AML-193 (cell line): Measurements from ENCODE around the gene FAU.
"Not testable (repeated sequence)": the region's sequence is repeated elsewhere in the genome, so short reads cannot be mapped to it uniquely, and the experiment has no call there.

ENCODE experiments used
- DNase-seq, 2 experiments: peaks; one replicate each; lab custom pipeline; 2025; lab: John Stamatoyannopoulos, UW

The FAU gene

DNA sequence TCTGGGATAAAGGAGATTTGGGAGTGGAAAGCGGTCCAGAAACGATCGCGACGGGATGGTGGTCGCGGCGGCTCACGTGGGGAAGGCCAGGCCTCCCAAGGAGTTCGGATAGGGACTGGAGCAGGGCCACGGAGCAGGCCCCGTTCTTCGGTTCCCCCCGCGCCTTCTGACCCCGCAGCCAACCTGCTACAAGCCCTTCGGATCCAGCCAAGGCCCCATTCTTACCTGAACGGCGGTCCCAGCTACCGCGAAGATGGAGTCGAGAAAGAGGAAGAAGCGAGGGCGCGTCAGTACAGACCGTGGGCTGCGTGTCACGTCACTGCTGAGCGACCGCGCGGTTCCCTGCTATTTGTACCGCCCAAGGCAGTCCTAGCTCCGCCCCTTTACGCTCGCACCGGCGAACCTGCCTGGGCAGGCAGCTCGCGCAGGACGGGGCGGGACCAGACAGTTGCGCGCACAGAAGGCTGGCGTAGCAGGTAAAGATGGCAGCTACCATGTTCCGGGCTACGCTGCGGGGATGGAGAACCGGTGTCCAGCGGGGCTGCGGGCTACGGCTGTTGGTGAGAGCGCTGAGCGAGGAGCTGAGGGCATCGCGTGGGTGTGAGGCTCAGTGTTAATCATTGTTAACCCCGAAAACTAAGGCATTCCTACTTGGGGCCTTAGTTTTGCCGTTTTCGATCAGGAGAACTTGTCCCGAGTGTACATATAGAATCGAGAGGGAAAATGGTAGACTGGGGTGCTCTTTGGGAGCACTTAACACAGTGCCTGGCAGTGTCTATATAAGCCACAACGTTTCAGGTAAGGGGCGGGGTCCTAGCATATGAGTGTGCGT lies at the start of gene FAU, which contains the start of gene MRPL49:
TSS of gene FAU (minus strand) at position 270 of the 832 bp plus-strand sequence. CDS start 321 bp downstream, outside the sequence.
TSS of gene MRPL49 (plus strand) at position 457 of the 832 bp plus-strand sequence. CDS start at position 483, 26 bp downstream.
- DNase-seq: peak; percentile 97 to 98

DNA sequence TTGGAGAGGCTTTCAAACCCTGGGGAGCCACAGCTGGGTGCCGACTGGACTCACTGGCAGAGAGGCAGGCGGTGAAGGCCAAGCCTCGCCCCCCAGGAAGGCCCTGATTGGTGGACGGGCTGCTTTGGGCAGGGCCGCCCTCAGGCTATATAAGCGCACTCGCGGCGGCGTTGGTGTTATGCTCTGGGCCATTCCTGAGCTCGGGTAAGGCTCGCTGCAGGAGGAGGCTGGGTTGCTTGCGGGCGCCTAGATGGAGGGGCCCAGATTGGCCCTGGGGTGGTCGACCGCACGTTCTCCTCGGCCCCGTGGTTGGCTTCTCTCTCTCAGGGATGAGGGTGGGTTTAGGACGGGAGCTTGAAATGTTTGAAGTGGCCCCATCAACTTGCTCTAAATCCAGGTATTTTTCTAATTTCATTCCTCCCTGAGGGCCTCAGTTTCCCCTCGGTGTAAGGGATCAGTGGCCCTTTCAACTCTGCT lies 48.2 kb upstream of the FAU start, which contains the start of gene SPDYC:
TSS of gene SPDYC (plus strand) at position 176 of the 477 bp plus-strand sequence. CDS start 1,125 bp downstream, outside the sequence.
- no peak for DNase-seq

DNA sequence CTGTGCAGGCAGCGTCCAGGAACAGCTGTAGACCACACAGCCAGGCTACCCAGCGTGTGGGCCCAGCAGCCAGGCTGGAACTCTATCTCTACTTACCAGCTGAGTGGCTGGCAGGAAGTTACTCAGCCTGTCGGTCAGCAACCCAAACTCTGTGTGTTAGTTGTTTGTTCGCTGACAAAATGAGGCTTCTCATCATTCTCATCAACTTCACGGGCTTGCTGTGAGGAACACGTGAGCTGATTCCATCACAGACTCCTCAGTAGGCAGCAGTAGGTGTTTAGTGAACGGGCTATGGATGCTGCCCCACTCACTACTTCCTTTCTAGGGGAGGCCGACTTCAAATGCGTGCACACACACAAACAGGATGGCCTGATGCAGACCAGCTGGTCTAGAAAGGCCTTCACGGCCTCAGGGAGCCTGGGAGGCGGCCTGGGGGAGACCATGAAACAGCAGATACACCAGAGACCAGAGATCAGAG lies 47.3 kb upstream of the FAU start:
- DNase-seq: peak; percentile 61 to 71

DNA sequence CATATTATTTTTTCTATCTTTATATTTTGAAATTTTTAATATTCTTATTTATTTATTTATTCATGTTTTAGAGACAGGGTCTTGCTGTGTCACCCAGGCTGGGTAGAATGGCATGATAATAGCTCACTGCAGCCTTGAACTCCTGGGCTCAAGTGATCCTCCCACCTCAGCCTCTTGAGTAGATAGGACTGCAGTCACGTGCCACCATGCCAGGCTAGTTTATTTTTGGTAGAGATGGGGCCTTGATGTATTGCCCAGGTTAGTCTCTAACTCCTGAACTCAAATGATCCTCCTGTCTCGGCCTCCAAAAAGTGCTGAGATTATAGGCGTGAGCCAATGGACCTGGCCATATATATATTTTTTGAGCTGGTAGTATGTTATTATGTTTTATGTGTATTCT lies 45.7 kb upstream of the FAU start:
- no peak for DNase-seq

DNA sequence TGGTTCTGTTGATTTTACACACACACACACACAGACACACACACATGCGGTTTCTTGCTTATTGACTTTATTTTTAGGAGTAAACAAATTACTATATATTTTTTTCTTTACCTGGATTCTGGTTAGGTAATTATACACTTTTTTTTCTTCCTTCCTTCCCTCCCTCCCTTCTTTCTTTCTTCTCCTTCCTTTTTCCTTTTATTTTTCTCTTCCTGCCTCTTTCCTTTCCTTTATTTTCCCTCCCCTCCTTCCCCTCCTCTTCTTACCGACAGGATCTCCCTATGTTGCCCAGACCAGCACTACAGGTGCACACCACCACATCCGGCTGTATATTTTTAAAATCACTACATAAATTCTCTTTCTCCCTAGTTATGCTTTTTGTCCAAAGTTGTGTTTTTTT lies 45.0 kb upstream of the FAU start:
- DNase-seq: no peak

DNA sequence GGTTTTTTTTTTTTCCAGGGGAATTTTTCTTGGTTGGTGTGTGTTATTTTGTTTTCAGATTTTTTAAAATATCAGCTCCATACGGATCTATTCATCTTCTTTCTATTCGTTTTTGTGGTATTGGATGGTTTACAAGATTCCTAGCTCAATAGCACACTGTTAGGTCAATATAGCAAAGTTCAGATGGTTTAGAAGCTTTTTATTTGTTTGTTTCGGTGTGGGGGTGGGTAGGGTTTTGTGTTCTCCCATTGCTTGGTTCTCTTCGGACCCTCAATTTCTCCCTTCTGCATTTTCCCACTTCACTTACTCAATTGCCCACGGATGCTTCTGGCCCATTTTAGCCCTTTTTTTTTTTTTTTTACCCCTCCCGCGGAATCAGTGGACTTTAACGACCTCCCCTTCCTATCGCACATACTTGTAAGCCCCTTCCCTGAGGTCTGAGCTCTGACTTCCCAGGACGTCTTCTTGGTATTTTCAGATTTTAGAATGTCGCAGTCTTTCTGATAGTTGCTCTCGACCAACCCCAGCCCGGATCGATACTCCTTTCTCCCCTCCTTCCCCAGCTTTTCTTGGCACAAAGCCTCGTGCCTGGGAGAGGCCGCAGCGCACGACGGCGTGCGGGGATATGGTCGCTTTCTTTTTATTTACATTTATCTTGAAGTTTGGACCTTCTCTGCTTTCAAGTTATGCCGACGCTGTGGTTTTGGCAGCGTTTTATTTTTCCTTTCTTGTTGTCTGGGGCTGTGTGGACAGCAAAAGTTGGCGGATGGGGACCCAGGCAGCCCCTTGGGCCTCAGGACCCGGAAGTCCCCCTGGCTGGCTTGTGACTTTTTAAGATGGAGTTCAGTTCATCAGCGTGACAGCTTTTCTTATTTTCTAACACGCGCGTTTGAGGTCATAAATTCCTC lies 43.7 kb upstream of the FAU start:
- no peak for DNase-seq

DNA sequence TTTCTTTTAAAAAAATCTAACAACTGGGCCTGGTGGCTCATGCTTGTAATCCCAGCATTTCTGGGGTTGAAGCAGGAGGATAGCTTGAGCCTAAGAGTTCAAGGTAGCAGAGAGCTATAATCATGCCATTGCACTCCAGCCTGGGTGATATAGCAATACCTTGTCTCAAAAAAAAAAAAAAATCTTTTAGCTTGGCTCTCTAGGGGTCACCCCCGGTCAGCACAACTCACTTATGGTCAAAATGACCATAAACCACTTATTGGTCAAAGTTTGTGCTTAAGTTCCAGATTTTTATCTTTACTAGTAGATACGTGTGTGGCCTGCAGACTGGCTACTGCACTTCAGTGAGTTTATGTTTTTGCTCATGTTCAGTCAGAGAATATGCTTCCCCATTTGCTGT lies 41.8 kb upstream of the FAU start:
- no peak for DNase-seq

DNA sequence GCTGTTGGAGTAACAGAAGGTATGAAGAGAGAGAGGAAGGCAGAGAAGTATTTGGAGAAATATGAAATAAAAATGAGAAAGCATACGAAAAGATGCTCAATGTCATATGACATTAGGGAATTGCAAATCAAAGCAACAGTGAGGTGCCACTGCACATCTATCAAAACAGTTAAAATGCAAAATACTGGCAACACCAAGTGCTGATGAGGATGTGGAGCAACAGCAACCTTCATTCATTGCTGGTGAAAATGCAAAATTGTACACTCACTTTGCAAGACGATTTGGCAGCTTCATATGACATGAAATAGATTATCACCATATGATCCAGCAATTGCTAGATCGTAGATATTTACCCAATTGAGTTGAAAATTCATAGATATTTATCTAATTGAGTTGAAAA lies 38.7 kb upstream of the FAU start:
- DNase-seq: no peak

DNA sequence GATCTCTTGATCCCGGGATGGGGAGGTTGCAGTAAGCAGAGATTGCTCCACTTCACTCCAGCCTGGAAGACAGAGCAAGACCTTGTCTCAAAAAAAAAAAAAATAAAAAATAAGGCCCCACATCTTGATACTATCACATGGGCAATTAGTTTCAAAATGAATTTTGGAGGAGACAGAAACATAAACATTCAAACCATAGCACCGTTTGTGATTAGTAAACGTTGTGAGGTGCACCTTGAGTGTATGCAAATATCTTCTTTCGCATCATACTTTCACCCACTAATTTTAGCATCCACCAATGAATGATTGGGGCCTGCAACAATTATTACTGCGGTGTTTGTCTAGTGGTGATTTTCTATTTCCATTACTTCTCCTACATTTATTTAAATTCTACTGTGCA lies 37.1 kb upstream of the FAU start:
- DNase-seq: no peak

DNA sequence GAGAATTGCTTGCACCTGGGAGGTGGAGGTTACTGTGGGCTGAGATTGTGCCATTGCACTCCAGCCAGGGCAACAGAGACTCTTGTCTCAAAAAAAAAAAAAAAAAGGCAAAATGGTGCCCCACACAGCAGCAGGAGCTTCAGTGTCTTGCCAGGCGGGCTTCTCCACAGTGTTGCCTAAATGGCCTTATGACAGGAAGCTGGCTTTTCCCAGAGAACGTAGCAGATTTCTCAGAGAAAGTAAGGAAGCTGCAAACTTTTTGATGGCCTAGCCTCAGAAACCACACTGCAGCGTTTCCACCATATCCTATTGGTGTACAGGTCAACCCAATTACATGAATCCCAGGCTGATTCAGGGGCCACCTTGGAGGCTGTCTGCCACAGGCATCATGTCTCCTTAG lies 35.4 kb upstream of the FAU start:
- no peak for DNase-seq

DNA sequence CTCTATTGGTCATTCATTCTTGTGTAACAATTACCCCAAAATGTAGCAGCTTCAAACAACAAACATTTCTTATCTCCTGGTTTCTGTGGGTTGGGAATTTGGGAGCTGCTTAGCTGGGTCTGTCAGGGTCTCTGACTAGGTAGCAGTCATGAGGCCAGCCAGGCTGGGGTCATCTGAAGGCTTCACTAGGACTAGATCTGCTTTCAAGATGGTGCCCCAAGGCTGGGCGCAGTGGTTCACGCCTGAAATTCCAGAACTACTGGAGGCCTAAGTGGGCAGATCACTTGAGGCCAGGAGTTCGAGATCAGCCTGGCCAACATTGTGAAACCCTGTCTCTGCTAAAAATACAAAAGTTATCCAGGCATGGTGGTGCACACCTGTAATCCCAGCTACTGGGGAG lies 35.0 kb upstream of the FAU start:
- DNase-seq: no peak

DNA sequence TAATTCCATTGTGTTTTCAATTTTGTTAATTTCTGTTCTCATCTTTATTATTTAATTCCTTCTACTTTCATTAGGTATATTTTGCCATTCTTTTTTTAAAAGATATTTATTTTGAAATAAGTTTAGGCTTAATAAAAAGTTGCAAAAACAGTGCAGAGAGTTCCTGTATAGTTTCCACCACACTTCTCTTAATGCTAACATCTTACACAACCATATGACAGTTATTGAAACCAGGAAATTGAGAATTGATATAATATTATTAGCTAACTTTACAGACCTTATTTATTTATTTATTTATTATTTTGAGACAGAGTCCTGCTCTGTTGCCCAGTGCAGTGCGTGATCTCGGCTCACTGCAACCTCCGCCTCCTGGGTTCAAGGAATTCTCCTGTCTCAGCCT lies 34.3 kb upstream of the FAU start:
- DNase-seq: peak; percentile 57 to 63

DNA sequence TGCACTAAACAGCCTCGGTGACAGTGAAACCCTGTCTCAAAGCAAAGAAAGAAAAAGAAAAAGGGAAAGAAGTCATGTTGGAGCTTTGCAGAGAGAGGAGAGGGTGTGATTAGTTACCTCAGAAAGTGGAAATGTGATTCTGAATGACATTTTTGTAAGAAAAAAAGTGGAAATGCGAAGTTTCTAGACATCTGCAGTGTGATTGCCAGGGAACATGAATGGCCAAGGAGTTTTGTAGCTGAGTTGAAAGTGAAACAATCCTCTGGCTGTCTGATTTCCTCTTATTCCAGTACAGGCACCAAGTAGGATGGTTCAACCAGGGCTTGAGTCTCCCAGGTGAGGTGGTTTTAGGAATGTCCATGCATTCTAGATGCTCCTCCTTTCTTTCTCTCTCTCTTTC lies 30.2 kb upstream of the FAU start:
- no peak for DNase-seq

DNA sequence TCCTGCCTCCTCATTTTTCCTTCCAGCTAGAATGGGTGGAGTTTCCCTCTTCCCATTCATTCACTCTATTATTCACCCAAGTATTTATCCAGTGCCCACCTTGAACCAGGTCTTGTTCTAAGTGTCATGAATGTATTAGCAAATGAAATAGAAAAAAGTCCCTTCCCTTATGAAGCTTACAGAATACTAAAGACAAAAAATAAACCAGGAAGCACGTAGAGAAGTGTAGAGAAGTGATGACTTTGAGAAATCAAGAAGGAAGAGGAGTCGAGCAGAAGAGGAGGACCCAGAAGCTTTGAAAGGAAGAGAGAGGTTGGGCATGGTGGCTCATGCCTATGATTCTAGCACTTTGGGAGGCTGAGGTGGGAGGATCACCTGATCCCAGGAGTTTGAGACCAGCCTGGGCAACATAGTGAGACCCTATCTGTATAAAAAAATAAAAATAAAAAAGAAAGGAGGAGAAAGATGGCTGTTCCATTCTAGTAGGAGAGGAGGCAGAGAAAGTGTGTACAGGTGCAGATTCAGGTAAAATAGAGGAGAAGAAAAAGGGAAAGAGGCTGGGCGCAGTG lies 29.5 kb upstream of the FAU start:
- DNase-seq: peak; percentile 20 to 26

DNA sequence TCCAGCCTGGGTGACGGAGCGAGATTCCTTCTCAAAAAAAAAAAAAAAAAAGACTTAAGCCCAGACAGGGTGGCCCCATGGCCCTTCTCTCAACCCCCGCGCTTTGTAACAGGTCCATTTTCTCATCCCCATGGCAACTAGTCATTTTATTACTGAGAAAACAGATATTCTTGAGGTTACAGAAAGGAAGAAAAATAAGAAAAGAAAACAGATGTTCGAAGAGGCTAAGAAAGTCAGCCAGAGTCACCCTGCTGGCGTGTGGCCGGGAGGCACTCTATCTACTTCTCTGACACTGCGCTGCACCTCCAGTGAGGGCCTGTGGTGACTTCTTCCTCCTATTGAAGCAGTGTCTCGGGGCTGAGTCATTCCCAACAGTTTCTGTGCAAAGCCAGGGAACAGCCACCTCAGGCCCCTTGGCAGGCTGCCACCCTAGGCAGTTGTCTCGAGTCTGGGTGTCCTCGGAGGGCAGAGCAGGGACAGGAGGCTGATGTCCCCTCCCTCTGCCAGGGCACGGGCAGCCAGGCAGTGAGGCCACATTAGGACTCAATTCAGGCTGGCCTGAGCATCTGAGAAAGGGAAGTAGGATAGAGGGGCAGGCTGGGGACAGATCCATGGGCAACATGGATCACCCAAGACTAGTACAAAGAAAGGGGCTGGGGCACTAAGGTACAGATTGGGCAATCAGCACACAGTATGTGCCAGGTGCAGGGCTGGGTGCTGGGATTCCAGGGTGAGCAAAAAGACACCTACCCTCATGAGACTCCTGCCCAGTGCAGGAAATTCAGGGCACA lies 28.8 kb upstream of the FAU start:
- DNase-seq: peak; percentile 97 to 98

DNA sequence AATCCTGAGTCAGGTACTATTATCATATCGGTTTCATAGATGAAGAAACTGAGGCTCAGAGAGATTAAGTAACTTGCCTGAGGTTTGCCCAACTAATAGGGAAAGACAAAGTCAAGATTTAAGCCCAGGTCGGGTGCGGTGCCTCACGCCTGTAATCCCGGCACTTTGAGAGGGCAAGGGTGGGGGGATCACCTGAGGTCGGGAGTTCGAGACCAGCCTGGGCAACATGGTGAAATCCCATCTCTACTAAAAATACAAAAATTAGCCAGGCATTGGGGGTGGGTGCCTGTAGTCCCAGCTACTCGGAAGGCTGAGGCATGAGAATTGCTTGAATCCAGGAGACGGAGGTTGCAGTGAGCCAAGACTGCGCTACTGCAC lies 28.2 kb upstream of the FAU start:
- not testable (repeated sequence) for DNase-seq

DNA sequence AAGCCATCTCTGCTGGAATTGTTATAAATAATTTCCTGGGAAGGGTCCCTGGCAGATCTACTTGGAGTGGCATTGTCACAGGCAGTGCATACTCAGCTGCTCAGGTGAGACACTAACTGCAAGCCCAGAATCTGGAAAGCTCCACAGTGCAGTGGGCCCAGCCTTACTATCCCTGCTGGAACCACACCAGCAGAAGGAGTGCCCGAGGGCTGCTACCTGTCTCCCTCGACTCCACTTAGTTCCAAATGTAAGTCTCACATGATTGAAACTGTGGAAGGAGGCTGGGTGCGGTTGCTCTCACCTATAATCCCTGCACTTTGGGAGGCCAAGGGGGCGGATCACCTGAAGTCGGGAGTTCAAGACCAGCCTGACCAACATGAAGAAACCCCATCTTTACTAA lies 26.7 kb upstream of the FAU start:
- no peak for DNase-seq

DNA sequence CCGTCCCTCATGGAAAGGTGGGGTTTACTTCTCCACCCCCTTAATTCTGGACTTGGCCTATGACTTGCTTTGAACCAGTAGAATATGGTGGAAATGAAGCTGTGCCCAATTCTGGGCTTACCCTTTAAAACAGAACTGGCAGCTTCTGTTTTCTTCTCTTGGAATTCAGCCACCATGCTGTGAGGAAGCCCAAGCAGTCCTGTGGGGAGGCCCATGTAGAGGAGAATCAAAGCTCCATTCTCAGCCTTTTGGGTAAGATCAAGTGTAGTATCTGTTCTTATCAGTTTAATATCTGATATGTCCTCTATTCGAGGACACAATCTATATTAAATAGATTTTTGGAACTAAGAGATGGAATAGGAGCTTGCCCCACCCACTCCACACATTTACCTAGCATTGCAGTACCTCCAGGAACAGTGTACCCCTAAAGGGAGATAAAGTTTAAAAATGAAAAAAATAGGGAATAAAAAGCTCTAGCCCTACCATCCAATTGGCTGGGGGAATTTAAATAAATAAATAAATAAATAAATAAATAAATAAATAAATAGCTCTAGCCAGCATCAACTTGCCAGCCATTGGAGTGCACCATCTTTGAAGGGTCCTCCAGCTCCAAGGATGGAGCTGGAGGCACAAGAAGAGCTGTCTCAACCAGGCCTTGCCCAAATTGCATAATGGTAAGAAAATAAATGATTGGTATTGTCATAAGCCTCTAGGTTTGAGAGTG lies 25.6 kb upstream of the FAU start:
- DNase-seq: no peak

DNA sequence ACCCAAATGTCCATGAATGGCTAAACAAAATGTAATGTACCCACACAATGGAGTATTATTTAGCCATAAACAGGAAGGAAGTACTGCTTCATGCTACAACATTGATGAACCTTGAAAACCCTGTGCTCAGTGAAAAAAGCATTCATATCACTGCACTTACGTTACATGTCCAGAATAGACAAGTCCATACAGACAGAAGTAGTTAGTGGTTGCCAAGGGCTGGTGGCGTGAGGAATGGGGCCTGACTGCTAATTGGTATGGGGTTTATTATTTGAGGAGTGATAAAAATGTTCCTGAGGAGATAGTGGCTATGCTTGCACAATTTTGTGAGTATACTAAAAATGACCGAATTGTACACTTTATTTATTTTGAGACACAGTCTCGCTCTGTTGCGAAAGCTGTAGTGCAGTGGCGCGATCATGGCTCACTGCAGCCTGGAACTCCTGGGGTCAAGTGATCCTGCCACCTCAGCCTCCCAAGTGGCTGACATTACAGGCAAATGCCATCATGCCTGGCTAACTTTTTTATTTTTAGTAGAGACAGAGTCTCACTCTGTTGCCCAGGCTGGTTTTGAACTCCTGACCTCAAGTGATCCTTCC lies 20.1 kb upstream of the FAU start:
- no peak for DNase-seq

DNA sequence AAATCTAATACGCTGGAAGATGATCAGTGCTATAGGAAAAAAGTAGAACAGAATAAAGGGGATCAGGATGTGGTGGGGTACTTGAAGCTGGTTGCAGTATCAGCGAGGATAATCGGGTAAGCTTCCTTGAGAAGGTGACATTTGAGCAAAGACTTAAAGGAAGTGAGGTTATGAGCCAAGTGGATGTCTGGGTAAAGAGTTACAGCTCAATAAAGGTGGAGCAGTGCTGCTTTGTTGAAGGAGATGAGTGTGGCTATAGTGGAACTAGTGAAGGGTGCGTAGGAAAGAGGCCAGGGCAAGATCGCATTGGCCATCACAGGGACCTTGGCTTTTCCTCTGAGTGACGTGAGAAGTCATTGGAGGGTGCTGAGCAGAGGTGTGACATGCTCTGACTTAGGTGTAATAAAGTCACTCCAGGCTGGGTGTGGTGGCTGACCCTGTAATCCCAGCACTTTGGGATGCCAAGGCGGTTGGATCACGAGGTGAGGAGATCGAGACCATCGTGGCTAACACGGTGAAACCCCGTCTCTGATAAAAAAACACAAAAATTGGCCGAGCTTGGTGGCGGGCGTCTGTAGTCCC lies 14.7 kb upstream of the FAU start:
- no peak for DNase-seq
